NCI-H1417 treated with DMSO at 0.1 percent for 48 hours (cell line): ENCODE measurements around the gene HAUS7.

Source experiments
- DNase-seq: peaks from one replicate; lab custom pipeline; 2025; lab: John Stamatoyannopoulos, UW

The HAUS7 gene

GRCh38 chrX:153470411-153471363 is at the start of gene HAUS7:
TSS of gene HAUS7 (minus strand) at chrX:153470576. CDS start at chrX:153470557, 19 bp downstream.
- DNase-seq: peak; percentile 74

- no peak for DNase-seq
These were observed 49.4 kb upstream of the HAUS7 start for GRCh38 chrX:153519569-153520286.

GRCh38 chrX:153517946-153518834 is 47.8 kb upstream of the HAUS7 start:
- DNase-seq: no peak

- DNase-seq: no peak
These were observed 47.0 kb upstream of the HAUS7 start, which contains the start of gene ATP2B3 for GRCh38 chrX:153517423-153517822. TSS of gene ATP2B3 (plus strand) at chrX:153517642. CDS start at chrX:153536248, 18,606 bp downstream.

- DNase-seq: no peak
These were observed 45.7 kb upstream of the HAUS7 start for GRCh38 chrX:153516073-153516472.

GRCh38 chrX:153515435-153515834 is 45.1 kb upstream of the HAUS7 start:
- no peak for DNase-seq

- DNase-seq: no peak
These were observed 43.9 kb upstream of the HAUS7 start for GRCh38 chrX:153514259-153514658.

GRCh38 chrX:153513265-153513664 is 42.9 kb upstream of the HAUS7 start:
- no peak for DNase-seq

- no peak for DNase-seq
These were observed 42.1 kb upstream of the HAUS7 start for GRCh38 chrX:153512501-153512893.

GRCh38 chrX:153511784-153512500 is 41.6 kb upstream of the HAUS7 start:
- no peak for DNase-seq

GRCh38 chrX:153510383-153510782 is 40.0 kb upstream of the HAUS7 start:
- no peak for DNase-seq

GRCh38 chrX:153509592-153509991 is 39.2 kb upstream of the HAUS7 start:
- DNase-seq: no peak

- DNase-seq: no peak
These were observed 37.3 kb upstream of the HAUS7 start for GRCh38 chrX:153507484-153508178.

GRCh38 chrX:153505361-153505760 is 35.0 kb upstream of the HAUS7 start:
- no peak for DNase-seq

GRCh38 chrX:153504445-153505016 is 34.2 kb upstream of the HAUS7 start:
- DNase-seq: no peak

- no peak for DNase-seq
These were observed 32.4 kb upstream of the HAUS7 start for GRCh38 chrX:153502796-153503195.

GRCh38 chrX:153502131-153502530 is 31.8 kb upstream of the HAUS7 start:
- DNase-seq: no peak

GRCh38 chrX:153501530-153501929 is 31.2 kb upstream of the HAUS7 start:
- DNase-seq: no peak

GRCh38 chrX:153500676-153501280 is 30.4 kb upstream of the HAUS7 start:
- DNase-seq: no peak

GRCh38 chrX:153499876-153500275 is 29.5 kb upstream of the HAUS7 start:
- DNase-seq: no peak
